T-helper 1 cell treated with Interleukin-12 subunit alpha and Interleukin-12 subunit beta and Interleukin-4 antibody, amounts not matched to agents 30 ng/mL and 1 ng/mL, for 36 hours (primary cell): ENCODE results near the gene RNF225. TPM values are rescaled to one million over a fixed set of nuclear protein-coding genes. Genes with fewer than 3 reads are reported as not detected.

Experiments used
- intact Hi-C: fragments of 100-400 bp; cut with micrococcal nuclease; formaldehyde crosslinking; loops from one replicate; pipeline ENCODE4 v1.15.1; 2024
- total RNA-seq: library from RNA; stranded (reverse); gene quantifications from 2 replicates; pipeline ENCODE4 v1.2.3, GENCODE V29; 2022

Gene RNF225
- total RNA-seq, 1 donor from 2014 or later: 0.29 TPM

- intact Hi-C loops: loop anchor here (1.0 to 10.0 kb wide), 17 partner anchors 15 to 1023 kb away; partner anchors contain the start of genes ERVK3-1, TRAPPC2B, TRIM28 and ZBTB45
These were observed 8.7 kb upstream of the RNF225 start, which contains the start of gene RPS5 for GRCh38 chr19:58386576-58387337. RPS5 (plus strand) TSS chr19:58387269; CDS start chr19:58388138, 869 bp downstream.

GRCh38 chr19:58387338-58388174 lies 7.9 kb upstream of the RNF225 start:
- intact Hi-C loops: loop anchor here (1.0 to 10.0 kb wide), 17 partner anchors 14 to 1024 kb away; partner anchors contain the start of genes ERVK3-1, TRAPPC2B, TRIM28 and ZBTB45

GRCh38 chr19:58388175-58388526 lies 7.3 kb upstream of the RNF225 start:
- intact Hi-C loops: loop anchor here (10.0 kb wide), 1 partner anchor 573 kb away; the partner anchor contains the start of gene ZNF552

GRCh38 chr19:58392945-58393724 lies 2.3 kb upstream of the RNF225 start:
- intact Hi-C loops: no loop called here

GRCh38 chr19:58393725-58394033 lies 1.8 kb upstream of the RNF225 start:
- intact Hi-C loops: no loop called here

- intact Hi-C loops: no loop called here
These were observed 636 bp upstream of the RNF225 start for GRCh38 chr19:58394821-58395219.

- intact Hi-C loops: no loop called here
These were observed 647 bp downstream of the RNF225 start for GRCh38 chr19:58395979-58396627.

- intact Hi-C loops: no loop called here
These were observed 1.5 kb downstream of the RNF225 start for GRCh38 chr19:58396691-58397532.

GRCh38 chr19:58397533-58398037 lies 2.1 kb downstream of the RNF225 start:
- intact Hi-C loops: no loop called here

GRCh38 chr19:58398087-58398486 lies 2.6 kb downstream of the RNF225 start:
- intact Hi-C loops: no loop called here

GRCh38 chr19:58398545-58398944 lies 3.1 kb downstream of the RNF225 start:
- intact Hi-C loops: no loop called here

- intact Hi-C loops: loop anchor here (10.0 kb wide), 1 partner anchor 1155 kb away; the partner anchor contains the start of gene ZNF805
These were observed 4.4 kb downstream of the RNF225 start for GRCh38 chr19:58399903-58400302.

GRCh38 chr19:58400316-58400915 lies 5.0 kb downstream of the RNF225 start:
- intact Hi-C loops: loop anchor here (10.0 kb wide), 1 partner anchor 1156 kb away; the partner anchor contains the start of gene ZNF805

- intact Hi-C loops: loop anchor here (1.0 to 10.0 kb wide), 18 partner anchors 14 to 1156 kb away; partner anchors contain the start of genes ERVK3-1, MZF1, RPS5 and TRIM28
These were observed 5.7 kb downstream of the RNF225 start for GRCh38 chr19:58400916-58401839.

- intact Hi-C loops: loop anchor here (1.0 to 10.0 kb wide), 18 partner anchors 15 to 1157 kb away; partner anchors contain the start of genes ERVK3-1, MZF1, RPS5 and TRIM28
These were observed 6.5 kb downstream of the RNF225 start for GRCh38 chr19:58401840-58402421.

GRCh38 chr19:58403920-58404478 lies 8.5 kb downstream of the RNF225 start:
- intact Hi-C loops: loop anchor here (10.0 kb wide), 1 partner anchor 1159 kb away; the partner anchor contains the start of gene ZNF805
